Stimulated activated CD8-positive, alpha-beta memory T cell treated with anti-CD3 and anti-CD28 coated beads, Interleukin-7, amount 100 ng/mL, for 24 hours (primary cell): ENCODE results near the gene CDKN1C.
A peak's percentile ranks its signal among the peaks of the same experiment; 100 is the strongest.

Experiments
- DNase-seq: peaks from one replicate; pipeline ENCODE4 v3.0.0-alpha.2; 2020; ENCODE audit warnings: low read depth

Gene CDKN1C

DNA sequence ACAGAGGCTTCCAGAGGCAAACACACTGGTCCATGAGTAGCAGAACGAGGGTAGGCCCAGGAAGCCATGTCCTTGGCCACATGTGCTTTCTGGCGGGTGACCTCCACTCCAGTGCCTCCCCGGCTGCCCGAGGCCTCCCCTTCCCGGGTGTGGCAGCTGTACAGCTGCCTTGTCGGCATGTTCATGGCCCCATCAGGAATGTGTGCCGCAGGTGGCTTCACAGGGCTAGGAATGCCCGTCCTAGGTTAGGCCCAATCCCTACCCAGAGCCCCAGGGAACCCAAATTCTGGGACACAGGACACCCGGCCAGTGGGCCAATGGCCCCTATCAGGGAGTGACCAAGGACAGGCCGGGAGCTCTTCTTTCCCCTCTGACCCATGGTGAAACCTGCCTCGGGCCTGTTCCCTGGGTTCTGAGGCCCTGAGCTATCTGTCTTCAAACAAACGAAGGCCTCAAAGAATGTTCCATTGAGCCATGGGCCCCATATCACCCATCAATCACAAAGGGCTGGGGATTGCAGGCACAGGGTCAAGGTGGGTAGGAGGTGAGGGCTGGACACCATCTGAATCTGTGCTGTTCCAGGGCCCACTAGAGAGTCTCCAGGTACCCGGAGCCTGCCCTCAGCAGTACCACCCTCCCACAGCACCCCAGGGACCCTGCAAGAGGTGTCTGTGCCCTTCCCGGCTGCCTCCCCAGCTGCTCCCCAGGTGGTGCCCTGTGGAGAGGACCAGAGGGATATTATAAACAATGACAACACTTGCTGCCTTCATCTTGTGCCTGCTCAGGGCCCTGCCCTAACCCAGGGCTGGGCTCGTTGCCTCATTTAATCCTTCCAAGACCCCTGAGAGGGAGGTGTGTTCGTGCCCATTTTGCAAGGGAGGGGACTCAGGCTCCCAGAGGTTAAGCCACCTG is 4.0 kb upstream of the CDKN1C start:
- no peak for DNase-seq

DNA sequence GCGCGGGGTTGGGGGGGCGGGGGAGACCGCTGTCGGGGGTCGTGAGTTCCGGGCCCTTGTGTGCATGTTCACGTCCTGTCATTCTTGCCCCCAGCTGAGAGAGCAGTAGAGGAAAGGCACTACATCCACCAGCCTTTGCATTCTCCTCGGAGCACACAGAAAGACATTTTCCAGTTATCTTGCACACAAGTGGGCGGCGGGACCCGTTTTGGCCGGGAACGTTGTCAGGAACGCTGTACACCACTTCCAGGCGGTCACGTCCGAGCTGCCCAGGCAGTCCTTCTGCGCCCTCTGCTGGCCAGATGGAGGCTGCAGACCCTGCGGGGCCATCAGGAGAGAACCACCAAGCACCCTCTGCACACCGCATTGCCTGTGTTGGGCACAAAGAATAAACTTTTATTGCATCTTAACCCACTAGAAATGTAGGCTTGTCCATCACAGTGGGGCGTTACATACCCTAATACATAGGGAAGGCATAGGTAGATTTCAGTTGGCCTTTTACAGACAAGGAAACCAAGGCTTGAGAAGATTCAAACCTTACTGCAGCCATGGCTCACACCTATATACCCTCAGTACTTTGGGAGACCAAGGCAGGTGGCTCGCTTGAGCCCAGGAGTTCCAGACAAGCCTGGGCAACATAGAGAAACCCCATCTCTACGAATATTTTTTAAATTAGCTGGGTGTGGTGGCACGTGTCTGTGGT is 2.8 kb upstream of the CDKN1C start:
- DNase-seq: peak; percentile 77

DNA sequence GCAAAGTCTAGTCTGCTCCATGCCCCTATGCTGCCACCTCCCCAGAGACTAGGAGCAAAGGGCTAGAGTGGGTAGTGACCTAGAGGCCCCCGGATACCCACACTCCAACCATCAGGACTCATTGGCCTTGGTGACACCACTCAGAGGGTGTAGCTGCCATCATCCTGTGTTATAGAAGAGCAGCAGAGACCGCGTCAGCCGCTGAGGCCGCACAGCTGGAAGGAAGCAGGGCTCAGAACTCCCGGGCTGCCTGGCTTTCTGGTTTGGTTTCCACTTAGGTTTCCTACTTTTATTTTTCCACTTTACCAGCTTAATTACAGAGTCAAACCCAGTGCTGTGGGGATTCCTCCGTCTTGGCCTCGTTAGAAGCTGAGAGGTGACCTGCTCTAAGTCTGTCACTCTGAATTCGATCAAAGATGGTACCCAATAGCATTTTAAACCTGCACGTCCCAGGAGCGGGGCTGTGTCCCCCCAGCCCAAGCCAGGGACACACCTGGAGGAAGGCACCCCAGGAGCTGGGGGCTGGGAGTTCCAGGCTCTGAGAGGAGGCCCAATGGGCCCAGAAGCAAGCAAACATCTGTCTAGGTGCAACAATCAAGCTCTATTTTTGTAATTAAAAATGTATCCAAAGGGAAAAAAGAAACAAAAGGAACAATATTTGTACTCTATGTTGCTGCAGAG is 2.1 kb upstream of the CDKN1C start:
- DNase-seq: no peak

DNA sequence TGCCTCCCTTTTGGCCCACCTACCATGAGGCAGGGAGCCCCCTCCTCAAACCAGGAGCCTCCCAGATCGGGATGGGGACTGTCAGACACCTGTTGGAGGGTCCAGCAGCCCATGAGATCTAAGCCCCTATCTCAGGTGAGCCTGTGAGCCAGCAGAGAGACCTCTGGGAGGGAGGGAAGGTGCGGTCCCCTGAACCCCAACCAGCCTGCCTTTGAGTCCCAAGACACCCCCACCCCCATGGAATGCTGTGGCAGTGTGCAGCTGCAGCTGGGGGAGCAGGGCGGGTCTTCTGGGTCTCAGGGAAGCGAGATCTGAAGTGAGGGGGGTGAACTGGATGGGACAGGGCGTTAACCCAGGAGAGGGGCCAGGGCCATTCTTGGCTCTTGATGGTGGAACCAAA is 1.4 kb upstream of the CDKN1C start:
- no peak for DNase-seq

DNA sequence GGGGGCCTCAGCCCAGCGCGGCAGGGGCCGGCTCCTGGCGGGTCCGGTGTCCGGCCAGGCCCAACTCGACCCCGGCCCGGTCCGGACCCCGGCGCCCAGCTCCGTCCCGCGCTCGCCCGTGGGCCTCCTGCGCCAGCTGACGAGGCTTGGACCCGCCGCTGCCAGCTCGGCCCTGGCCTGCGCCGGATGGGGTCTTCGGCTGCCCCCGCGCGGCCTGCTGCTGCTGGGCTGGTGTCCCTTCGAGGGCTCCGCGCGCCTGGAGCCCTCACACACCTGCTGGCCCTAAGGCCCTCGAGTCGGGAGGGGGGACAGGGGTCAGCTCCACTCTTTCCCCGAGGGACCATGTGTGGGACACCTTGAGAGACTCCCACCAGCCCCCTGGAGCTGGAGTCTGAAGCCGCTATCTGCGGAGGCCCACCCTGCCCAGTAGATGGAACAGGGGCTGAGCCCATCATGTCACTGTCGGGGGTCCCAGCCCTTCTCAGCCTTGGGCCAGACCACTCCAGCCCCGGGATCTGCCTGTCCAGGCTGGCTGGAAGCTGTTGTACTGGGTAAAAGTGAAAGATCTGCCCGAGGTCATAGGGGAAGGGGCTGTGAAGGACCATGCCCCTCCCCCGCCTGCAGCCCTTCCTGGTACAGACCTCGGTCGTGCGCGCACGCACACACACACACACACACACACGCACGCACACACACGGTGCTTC is 768 bp upstream of the CDKN1C start:
- DNase-seq: no peak

DNA sequence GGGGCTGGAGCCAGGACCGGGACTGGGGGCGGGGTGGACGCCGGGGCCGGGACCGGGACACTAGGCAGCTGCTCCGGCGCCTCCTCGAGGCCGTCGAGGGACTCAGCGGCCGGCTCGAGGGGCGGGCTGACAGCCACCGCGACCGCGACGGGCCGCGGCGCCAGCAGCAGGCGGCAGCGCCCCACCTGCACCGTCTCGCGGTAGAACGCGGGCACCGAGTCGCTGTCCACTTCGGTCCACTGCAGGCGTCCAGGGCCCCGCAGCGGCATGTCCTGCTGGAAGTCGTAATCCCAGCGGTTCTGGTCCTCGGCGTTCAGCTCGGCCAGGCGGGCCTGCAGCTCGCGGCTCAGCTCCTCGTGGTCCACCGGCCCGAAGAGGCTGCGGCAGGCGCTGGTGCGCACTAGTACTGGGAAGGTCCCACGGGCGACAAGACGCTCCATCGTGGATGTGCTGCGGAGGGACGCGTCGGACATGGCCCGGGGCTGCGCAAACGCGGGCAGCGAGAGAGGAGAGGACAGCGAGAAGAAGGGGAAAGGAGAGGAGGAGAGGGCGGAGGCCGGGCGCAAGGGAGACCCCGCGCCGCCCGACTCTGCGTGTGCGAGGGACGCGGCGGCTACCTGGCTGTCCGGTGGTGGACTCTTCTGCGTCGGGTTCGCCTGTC is 428 bp downstream of the CDKN1C start:
- DNase-seq: no peak

DNA sequence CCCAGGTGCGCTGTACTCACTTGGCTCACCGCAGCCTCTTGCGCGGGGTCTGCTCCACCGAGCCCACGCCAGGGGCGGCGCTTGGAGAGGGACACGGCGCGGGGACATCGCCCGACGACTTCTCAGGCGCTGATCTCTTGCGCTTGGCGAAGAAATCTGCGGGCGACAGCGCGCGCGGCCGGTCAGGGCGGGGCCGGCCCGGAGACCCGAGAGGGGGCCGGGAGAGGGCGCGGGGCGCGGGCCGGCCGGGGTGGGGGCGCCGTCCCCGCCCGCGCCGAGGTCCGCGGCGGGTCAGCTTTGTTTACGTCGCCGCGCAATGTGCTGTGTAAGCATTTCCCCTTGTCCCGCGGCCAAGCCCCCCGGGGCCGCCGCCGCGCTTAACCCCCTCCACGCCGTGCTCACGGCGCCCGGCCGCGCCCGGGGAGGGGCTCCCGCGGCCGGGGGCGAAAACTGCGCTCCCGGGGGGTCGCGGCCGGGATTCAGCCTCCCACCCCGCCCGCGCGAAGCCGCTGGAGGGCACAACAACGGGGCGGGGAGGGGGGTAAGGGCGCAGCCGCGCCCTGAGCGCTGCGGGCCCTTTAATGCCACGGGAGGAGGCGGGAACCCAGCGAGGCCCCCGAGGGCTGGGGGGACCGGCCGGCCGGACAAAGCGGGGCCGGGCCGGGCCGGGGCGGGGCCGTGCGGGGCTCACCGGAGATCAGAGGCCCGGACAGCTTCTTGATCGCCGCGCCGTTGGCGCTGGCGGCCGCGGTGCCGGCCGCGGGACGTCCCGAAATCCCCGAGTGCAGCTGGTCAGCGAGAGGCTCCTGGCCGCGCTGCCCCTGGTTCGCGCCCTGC is 1.4 kb downstream of the CDKN1C start:
- no peak for DNase-seq

DNA sequence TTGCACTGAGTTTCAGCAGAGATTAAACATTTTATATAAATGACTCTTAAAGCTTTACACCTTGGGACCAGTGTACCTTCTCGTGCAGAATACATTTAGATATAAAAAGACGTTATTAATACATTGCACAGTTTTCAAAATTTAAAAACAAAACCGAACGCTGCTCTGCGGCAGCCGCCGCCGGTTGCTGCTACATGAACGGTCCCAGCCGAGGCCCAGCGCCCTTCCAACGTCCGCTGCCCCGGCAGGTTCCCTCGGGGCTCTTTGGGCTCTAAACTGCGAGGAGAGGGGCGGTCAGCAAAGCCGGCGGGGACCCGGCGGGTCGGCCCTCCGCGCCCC is 2.0 kb downstream of the CDKN1C start:
- DNase-seq: no peak

DNA sequence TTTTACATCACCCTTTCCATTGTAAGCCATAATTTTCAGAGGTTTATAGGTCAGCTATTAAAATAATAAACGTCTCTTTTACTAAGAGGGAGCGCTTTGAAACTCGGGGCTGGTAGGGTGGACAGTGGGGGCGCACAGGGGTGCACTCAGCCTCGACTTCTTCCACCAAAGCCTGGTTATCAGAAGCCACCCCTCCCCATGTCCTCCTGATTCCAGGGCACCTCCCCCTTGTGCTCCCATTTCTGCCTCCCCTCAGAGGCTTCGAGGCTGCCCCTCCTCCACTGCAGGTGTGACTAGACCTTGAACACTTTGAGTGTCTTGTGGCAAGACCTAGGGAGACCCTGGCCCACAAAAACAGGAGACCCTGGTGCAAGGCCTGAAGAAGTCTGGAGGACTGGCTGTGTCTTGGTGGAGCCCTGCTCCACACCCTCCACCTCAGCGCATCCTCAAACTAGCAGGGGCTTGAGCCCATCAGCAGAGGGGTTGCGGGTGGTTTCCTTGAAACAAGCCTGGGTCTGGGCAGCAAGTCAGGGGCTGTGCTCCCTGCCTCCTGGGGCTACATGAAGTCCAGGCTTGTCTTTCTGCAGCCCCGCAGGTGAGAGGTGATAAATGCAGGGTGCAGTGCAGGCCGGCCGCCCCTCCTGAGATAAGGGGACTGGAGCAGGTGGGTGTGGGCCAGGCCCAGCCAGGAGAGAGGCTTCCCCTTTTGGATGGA is 3.0 kb downstream of the CDKN1C start:
- DNase-seq: no peak

DNA sequence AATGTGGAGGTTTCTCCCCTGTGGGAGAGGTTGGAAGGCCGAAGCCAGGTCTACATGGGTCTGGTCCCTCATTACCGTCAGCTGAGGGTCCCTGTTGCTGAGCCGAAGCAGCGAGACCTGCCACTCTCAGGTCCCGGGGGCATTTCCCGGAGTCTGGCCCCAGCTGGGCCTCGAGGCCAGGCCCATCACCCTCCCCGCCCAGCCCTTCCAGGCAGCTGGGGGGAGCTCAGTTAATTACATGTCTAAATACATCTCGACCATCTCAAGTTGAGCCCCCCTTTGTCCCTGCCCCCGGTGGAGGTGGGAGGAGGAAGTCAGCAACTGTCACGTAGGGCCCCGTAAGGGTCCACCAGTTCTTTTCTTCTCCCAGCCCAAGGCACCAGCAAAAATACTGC is 3.6 kb downstream of the CDKN1C start:
- no peak for DNase-seq

DNA sequence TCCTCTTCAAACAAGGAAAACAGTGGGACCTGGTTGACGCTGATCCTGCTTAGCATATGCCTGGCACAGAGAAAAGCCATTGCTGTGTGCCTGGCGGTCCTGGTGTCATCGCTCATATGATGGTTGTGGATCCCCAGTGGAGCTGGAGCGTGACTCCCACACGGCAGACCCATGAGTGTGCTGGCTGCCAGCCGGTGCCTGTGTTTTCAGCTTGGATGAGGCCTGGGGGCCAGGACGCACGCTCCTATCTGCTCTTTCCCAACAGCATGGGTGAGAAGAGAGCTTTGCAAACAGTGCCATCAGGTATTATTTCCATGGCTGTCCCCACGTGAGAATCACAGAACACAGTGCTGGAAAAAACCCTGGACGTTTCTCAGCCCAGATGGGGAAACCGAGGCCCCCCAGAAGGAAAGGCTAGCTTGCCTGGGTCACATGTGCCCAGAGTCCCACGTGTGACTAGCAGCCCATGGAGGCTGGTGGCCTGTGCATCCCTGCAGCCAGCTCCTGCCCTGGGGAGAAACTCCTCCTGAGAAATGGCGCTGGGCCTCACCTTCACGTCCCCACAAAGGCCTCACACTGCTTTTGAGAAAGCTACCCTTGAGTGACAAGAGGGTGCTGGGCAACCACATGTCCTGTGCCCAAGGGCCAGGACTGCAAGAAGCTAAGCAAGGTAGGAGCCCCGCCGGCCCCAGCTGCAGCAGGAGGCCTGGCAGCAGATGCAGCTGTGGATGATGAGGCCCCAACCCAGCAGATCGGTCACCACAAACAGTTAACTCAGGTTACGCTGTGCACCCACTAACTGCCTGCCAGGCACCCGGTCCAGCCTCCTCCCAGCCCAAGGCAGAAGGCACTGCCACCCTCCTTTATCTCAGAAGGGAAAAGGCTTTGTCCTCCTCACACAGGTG is 4.2 kb downstream of the CDKN1C start:
- no peak for DNase-seq

DNA sequence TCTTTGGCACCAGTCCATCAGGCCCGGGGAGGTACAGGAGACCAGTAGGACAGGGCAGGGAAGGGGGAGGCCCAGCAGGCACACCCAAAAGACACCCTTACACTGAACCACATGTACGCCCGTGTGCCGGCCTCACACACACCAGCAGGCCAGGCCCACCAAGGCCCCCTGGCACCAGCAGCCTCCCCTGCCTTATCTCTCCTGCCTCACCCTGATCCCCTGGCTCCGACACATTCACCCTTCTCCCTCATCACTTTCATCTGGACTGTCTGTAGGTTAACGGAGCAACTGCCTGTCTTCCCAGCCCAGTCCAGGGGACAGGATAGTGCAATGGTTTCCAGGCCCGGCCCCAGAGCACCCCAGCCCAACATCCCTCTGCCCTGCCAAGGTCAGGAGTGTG is 4.9 kb downstream of the CDKN1C start:
- DNase-seq: no peak

DNA sequence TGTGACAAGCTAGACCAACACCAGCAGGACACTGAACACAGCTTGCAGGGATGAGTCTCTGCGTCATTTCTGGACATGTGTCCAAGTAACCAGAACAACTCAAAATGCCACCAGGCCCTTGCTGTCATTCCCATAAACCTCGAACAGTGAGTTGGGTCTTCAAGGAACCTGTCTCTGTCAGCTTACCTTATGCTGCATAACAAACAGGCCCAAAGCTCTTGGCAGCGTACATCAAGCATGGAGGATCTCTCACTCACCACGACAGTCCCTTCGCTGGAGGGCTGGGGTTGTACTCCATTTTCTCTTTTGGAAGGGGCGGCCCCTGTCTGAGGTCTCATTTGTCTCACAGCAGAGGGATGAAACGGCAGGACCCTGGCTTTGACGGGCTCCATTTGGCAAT is 6.8 kb downstream of the CDKN1C start:
- no peak for DNase-seq

DNA sequence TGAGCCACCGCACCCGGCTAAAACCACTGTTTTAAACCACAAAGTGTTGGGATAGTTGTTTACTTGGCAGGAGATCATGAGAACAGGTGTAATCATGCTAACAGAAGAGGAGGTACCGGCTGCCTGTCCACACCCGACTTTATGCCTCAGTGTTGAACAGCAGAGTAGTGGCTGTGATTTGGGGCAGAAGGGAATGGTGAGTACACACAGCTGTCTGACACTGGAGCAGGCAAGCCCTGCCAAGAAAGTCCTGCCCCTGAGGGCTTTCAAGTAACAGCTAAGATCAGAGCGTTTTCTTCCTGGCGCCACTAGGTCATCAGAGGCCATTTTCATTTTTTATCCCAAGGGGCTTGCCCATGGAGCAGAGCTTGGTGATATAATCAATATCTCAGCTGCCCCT is 8.1 kb downstream of the CDKN1C start:
- DNase-seq: no peak

DNA sequence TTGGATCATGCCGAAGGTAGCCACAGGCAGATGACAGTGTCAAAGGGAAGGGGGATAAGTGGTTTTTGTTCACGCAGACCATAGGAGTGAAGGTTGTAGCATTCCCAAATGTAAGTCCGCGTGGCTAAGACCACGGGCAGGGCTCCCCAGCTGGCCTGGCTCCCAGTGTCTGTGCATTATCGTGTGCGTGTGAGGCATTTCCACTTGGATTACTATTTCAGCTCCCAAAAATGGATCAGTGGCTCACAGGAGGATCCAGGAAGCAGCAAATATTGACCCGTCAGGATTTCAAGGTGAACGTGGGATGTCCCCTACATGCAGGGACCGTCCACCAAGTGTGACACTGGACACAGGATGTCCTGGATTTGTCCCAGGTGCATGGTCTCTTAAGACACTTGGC is 10.6 kb downstream of the CDKN1C start:
- no peak for DNase-seq

DNA sequence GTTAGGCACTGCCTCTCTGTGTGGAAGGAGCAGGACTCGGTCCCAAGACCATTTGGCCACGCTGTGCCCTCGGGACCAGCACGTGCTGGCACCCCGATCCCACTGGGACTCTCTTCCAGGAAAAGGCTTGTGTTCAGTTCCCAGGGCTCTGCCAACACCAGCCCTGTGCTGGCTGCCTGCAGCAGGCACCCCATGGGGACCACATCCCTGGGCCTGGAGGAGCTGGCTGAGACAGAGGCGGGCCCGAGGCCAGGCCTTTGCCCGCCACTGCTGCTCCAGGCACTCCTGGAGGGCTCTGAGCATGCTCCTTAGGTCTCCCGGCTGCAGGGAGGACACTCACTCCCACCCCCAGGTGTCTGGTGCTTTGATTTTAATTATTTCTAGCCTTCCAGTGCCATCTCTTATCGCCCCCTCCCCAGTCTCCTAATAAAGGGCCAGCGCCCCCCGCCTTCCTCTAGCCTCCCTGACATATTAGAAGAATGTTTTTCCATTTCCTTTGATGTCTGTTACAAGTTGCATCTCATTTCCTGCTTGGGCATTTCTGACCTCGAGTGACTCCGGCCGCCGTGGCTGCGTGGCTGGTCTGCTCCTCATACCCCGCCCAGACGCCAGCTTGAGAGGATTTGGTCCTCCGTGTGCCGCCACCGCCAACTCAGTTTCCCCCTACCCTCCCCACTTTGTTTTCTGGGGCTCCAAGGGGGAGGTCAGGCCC is 14.4 kb downstream of the CDKN1C start:
- no peak for DNase-seq

DNA sequence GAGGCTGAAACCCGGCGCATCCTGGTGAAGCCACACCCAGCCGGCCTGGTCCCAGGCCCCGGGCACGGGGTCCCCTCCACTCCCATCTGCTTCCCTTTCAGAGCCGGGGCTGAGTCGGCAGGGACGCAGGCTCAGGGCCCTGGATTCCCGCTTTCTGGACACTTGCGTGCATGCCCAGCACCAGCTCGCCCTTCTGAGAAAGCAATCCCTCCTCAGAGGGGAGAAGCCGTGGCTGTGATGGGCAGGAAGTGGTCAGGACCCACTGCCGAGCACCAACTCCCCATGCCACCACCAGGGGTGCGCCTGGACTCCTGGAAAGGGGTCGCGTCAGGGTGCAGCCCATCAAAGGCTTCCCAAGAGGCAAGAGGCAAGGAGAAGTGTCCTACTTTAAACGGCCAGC is 15.1 kb downstream of the CDKN1C start:
- DNase-seq: no peak

DNA sequence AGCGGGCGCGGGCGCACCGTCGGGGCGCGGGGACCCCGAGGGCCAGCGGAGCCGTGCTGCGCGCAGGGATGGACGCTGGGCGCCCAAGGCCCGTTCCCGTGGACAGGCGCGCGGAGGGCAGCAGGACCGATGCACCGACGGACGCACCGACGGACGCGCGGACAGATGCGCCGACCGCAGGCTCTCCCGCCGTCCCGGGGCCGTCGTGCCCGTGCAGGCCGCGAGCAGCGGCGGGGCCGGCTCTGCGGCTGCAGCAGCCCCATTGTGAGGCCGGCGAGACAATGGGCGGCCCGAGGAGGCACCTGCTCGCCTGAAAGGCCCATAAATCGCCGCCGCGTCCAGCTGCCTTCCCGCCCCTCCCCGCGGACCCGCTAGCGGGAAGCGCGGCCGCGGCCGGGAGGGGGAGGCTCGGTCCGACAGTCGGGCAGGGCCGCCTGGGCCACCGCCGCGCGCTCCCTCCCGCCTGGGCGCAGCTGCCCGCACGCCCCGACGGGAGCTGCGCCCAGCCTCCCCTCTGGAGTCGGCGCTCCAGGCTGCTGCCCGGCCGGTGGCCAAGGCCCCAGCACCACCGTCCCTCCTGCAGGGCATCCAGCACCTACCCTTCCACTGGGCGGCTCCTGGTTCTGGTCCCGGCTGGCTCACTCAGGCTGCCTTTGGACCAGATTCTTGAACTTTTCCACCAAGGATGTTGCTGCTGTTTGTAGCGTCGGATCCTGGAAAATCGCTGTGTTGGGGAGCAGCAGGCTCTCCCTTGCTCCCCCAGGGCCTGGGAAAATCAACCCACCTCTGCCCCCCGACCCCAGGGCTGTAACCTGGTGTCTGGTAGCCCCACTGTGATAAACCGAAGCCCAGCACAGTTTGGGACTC is 15.8 kb downstream of the CDKN1C start:
- DNase-seq: no peak
